HPDE6-E6E7 (cell line): ENCODE measurements around the gene CASQ2.

Experiments used
- DNase-seq: peaks from one replicate; pipeline ENCODE4 v3.0.0; 2011; ENCODE audit warnings: missing footprints; ENCODE audit errors: extremely low spot score

The CASQ2 gene

DNA sequence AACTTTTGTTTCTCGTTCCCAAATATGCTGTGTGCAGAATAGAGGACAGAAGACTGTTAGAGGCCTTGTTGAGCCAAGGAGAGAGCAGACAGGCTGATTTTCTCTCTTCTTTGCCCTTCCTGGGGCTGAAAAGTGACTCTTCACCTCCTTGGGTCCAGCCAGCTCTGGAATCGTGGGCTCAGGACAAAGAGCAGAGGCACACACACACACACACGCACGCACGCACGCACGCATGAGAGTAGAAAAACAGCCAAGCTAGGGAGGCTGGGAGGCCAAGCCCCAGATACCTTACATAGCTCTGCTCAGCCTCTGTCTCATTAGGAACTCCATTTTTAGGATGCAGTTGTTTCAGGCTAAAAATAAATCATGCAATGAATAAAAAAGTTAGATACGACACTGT is at the start of gene CASQ2:
Gene CASQ2, minus strand, starts transcription at position 166 of the 400 bp plus-strand sequence. CDS start 173 bp downstream, outside the sequence.
- no peak for DNase-seq

- DNase-seq = no peak
Measured at GRCh38 chr1:115815694-115816093, 47.2 kb upstream of the CASQ2 start.

- DNase-seq = no peak
Measured at GRCh38 chr1:115814685-115815398, 46.3 kb upstream of the CASQ2 start.

GRCh38 chr1:115813727-115814126 is 45.2 kb upstream of the CASQ2 start:
- no peak for DNase-seq

GRCh38 chr1:115811140-115811828 is 42.8 kb upstream of the CASQ2 start:
- no peak for DNase-seq

DNA sequence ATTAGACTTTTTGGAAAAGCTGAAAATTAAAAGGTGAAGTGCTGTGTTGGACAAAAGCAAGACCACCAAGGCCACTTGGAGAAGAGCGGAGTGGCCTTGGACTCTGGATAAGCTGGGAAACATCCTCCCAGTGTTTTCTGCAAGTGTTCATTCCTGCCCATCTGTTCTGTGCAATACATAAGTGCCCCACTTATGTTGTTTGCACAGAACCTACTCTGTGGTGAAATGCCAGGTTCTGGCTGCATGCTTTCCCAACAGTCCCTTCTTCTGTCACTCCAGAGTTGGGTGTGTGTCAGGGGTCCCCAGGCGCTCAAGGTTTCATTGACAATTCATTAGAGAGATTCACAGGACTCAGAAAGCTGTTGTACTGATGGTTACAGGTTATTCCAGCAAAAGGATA is 42.1 kb upstream of the CASQ2 start:
- DNase-seq = no peak

- no peak for DNase-seq
Measured at GRCh38 chr1:115809847-115810246, 41.3 kb upstream of the CASQ2 start.

- no peak for DNase-seq
Measured at GRCh38 chr1:115809076-115809475, 40.6 kb upstream of the CASQ2 start.

GRCh38 chr1:115807723-115808122 is 39.2 kb upstream of the CASQ2 start:
- DNase-seq = peak; percentile 70

DNA sequence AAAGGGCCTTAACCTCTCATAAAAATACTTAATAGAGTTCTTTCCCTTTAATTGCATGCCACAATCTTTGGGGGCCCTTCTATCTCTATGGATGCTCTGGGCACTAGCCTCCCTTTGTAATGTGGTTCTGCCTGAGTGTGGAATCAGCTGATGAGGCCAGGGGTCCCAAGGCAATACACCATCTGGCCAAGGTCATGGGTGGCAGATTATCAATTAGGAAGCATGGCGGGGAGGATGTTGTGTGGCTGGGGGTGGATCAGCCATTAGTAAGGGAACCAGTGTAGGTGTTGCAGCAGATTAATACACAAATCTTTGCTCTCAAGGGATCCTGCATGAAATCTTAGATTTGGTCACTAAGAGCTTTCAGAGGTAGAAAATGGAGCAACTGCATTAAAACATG is 37.1 kb upstream of the CASQ2 start:
- no peak for DNase-seq

- no peak for DNase-seq
Measured at GRCh38 chr1:115802416-115802815, 33.9 kb upstream of the CASQ2 start.

- DNase-seq = no peak
Measured at GRCh38 chr1:115797486-115797885, 29.0 kb upstream of the CASQ2 start.

- DNase-seq = no peak
Measured at GRCh38 chr1:115796897-115797296, 28.4 kb upstream of the CASQ2 start.

DNA sequence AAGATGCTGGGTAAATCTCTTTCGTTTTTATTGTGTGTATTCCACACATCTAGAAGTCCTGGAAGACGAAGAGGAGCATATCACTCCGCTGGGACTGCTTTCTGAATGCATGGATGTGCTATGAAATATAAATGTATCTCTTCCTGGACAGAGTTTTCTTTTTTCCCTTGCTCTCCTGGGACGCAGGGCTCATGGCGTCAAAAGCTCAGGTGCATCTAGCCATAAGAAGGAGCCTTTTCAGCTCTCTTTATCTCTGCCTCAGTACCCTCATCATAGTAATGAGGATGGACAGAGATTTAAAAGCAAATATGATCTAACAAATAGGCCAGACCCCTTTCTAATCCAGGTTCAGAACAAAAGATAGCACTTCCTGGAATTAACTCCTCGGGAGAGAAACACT is 27.5 kb upstream of the CASQ2 start:
- no peak for DNase-seq

DNA sequence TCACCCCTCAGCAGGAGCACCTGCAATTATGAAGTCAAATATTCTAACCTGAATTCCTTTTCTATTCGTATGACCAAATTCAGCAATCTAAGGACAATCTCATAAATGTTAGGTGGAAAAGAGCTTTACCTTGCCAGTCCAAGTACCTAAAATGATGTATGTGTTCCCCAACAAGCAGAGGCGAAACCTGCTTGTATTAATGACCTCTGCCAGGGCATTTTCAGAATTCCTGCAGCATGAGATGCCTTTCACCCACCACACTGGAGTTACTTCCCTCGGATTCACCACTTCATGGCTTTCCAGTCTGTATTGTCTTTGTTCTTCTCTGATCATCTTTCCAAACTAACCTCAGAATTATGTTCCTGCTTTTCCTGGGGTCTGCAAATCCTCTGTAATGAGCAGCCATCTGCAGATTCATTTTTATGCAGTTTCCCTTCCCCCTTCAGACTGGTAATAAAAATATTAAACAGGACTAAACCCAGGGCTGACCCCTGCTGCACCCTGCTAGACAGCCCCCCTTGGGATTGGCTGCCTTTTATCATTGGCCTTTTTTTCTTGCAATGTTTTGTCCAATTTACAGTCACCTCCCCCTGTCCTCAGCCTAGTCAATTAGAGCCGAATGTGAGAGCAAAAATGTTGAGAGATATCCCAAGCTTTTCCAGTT is 26.6 kb upstream of the CASQ2 start:
- DNase-seq = no peak

GRCh38 chr1:115793162-115793561 is 24.6 kb upstream of the CASQ2 start:
- DNase-seq = no peak

DNA sequence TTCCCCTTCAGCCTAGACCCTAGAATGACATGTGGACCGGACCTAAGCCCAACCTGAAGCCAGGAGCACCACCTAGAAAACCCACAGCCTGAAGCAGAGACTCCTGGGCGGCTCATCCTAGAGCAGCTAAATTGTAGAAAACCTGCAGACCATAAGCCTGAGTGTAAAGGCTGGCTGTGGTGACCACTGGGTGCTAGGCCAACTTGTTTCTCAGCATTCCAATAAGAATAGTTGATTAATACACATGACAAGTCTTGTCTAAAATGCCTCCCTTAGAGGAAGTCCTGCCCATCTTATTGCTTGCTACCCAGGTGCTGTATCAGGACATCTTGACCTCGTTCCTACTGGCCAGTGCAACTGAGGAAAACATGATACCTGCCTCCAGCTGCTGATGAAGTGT is 23.3 kb upstream of the CASQ2 start:
- no peak for DNase-seq

DNA sequence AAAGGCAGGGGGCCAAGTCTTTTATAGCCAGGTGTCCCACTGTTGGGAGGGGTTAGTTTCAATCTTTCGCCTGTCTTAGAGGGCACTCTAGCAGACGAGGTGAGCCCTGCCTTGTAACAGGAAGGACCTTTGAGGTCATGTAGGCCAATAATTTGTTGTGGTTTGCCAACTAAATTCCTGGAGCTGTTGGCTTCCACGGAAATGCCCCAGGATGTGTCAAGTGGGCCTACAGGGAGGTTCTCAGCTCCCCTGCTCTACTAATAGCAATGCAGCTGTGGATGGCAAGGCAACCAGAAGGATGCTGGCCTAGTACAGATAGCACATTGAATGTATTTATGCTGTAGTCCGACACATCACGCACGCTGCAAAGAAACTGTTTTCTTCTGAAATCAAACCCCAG is 22.3 kb upstream of the CASQ2 start:
- DNase-seq = no peak

- no peak for DNase-seq
Measured at GRCh38 chr1:115790356-115790755, 21.8 kb upstream of the CASQ2 start.

GRCh38 chr1:115783311-115783710 is 14.8 kb upstream of the CASQ2 start:
- peak; percentile 26 for DNase-seq

DNA sequence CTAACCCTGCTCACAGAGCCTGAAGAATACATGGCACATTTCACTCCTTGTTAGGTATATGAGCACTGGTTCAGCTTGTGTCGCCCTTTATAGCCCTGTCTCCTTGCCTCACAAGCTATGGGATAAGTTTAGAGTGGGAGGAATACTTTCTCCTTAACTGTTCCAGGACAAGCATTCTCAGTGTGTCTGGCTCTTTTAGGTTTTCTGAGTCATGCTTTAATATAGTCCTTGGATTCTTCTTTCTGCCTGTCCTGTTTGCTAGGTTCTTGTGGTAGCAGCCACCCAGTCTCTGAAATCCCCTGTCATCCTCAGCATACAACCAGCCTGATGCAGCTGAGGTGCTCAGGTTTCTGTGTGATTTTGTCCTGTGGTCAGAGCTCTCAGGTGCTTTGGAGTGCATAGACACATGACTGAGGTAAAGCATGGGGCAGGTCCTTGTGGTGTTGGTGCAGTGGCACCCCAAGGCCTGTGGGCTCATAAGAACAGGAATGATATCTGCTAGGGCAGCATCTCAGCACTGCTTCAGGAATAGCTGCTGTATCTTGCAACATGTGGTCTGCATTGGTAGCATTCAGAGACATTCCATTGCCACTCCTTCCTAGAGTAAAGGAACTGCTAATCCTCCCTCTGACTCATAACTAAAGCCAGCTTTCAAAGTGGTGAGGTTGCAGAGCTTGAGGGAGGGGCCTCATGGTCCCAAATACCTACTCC is 14.2 kb upstream of the CASQ2 start:
- DNase-seq = peak; percentile 91

DNA sequence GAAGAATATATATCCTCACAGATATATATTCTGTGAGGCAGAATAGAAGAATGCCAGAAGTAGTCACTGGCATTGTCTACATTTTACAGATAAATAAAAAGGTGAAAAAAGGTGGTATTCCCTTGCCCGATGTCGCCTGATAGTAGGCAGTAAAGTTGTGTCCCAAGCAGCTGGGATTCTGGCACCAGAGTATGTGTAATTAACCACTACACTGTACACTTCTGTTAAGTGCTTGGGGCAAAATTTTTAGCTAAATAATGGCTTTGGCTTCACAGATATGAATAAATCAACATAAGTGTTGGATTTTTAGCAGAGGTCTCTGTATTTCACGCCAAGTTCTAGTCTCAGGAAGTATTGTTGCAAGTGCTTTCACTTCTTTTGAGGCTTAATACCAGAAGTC is 13.3 kb upstream of the CASQ2 start:
- no peak for DNase-seq
